IMR-90 (cell line): Measurements from ENCODE around the gene MYO9B.

Source experiments
- CEBPB ChIP-seq: IDR thresholded peaks from 2 replicates; pipeline ENCODE4 v1.6.1; 2012; ENCODE audit warnings: low read depth, low read length, improper control_type of control experiment
- CTCF ChIP-seq: conservative IDR thresholded peaks from 2 replicates; pipeline ENCODE4 v1.5.1; 2012; ENCODE audit warnings: mild to moderate bottlenecking, low read depth, low read length, improper control_type of control experiment
- ELK1 ChIP-seq: fragments of 150-350 bp; IDR thresholded peaks from 2 replicates; pipeline ENCODE4 v1.6.1; 2016; ENCODE audit warnings: low read depth, mild to moderate bottlenecking, low read length, moderate library complexity, borderline replicate concordance
- MAFK ChIP-seq: IDR thresholded peaks from 2 replicates; pipeline ENCODE4 v1.6.1; 2012; ENCODE audit warnings: low read depth, low read length, improper control_type of control experiment
- MAZ ChIP-seq: IDR thresholded peaks from 2 replicates; pipeline ENCODE4 v1.6.1; 2012; ENCODE audit warnings: low read depth, mild to moderate bottlenecking, low read length, improper control_type of control experiment, moderate library complexity, borderline replicate concordance
- MXI1 ChIP-seq: IDR thresholded peaks from 2 replicates; pipeline ENCODE4 v1.6.1; 2012; ENCODE audit warnings: low read depth, mild to moderate bottlenecking, low read length, moderate library complexity, borderline replicate concordance
- POLR2A ChIP-seq: IDR thresholded peaks from 2 replicates; pipeline ENCODE4 v1.6.1; 2012; ENCODE audit warnings: mild to moderate bottlenecking, low read depth, low read length
- RAD21 ChIP-seq: IDR thresholded peaks from 2 replicates; pipeline ENCODE4 v1.6.1; 2012; ENCODE audit warnings: low read length, improper control_type of control experiment
- RCOR1 ChIP-seq: IDR thresholded peaks from 2 replicates; pipeline ENCODE4 v1.6.1; 2012; ENCODE audit warnings: mild to moderate bottlenecking, low read length, improper control_type of control experiment; ENCODE audit not compliant: insufficient replicate concordance
- RFX5 ChIP-seq: IDR thresholded peaks from 2 replicates; pipeline ENCODE4 v1.8.0; 2012; ENCODE audit warnings: low read depth, mild to moderate bottlenecking, low read length, moderate library complexity
- SMC3 ChIP-seq: fragments of 150-350 bp; IDR thresholded peaks from 2 replicates; pipeline ENCODE4 v1.6.1; 2016; ENCODE audit warnings: low read depth, mild to moderate bottlenecking, antibody characterized with exemption, low read length, moderate library complexity
- TF ChIP-seq, protein P1 (sequence below): fragments of 150-350 bp; IDR thresholded peaks from 2 replicates; pipeline ENCODE4 v1.6.1; 2017; ENCODE audit warnings: mild to moderate bottlenecking, antibody characterized with exemption, low read length, low read depth

GRCh38 chr19:17211547-17212446 lies 136.2 kb downstream of the MYO9B start:
- TF ChIP-seq CTCF (no peak), MAZ (no peak), CEBPB (no peak), POLR2A (no peak), RAD21 (no peak), RCOR1 (no peak), RFX5 (no peak), ELK1 (no peak), MAFK (no peak), SMC3 (no peak), MXI1 (no peak)
- TF ChIP-seq, protein P1, sequence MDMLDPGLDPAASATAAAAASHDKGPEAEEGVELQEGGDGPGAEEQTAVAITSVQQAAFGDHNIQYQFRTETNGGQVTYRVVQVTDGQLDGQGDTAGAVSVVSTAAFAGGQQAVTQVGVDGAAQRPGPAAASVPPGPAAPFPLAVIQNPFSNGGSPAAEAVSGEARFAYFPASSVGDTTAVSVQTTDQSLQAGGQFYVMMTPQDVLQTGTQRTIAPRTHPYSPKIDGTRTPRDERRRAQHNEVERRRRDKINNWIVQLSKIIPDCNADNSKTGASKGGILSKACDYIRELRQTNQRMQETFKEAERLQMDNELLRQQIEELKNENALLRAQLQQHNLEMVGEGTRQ: no peak
